ENCODE measurements around the gene TAL2.

DNA sequence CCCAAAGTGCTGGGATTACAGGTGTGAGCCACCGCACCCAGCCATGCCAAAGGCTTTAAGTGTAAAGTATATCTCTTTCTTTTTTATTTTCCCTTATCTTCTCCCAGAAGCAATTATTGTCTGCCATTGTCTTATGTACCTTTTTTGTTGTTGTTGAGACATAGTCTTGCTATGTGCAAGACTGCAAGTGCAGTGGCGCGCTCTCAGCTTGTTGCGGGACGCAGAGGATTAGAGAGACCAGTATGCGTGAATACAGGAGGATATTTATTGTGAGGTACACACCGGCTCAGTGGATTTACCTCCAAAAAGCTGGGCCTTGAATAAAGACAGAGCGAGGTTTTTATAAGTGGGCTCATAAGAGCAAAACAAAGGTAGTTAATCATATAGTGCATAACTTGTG is 43.9 kb downstream of the TAL2 start:
- no peak for TF ChIP-seq POLR2AphosphoS5 (IDR thresholded peaks at IDR 0.05; ENCODE audit: low read depth, low read length)
- TF ChIP-seq, protein P1, sequence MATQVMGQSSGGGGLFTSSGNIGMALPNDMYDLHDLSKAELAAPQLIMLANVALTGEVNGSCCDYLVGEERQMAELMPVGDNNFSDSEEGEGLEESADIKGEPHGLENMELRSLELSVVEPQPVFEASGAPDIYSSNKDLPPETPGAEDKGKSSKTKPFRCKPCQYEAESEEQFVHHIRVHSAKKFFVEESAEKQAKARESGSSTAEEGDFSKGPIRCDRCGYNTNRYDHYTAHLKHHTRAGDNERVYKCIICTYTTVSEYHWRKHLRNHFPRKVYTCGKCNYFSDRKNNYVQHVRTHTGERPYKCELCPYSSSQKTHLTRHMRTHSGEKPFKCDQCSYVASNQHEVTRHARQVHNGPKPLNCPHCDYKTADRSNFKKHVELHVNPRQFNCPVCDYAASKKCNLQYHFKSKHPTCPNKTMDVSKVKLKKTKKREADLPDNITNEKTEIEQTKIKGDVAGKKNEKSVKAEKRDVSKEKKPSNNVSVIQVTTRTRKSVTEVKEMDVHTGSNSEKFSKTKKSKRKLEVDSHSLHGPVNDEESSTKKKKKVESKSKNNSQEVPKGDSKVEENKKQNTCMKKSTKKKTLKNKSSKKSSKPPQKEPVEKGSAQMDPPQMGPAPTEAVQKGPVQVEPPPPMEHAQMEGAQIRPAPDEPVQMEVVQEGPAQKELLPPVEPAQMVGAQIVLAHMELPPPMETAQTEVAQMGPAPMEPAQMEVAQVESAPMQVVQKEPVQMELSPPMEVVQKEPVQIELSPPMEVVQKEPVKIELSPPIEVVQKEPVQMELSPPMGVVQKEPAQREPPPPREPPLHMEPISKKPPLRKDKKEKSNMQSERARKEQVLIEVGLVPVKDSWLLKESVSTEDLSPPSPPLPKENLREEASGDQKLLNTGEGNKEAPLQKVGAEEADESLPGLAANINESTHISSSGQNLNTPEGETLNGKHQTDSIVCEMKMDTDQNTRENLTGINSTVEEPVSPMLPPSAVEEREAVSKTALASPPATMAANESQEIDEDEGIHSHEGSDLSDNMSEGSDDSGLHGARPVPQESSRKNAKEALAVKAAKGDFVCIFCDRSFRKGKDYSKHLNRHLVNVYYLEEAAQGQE (IDR thresholded peaks at IDR 0.05; ENCODE audit: insufficient read depth in 1 of 2, low read depth in 2 of 2, low read length in 2 of 2): no peak

Data from PFSK-1 (cell line).